Renal pelvis (tissue), 4 donors: Measurements from ENCODE around the gene MAOA. TPM values are rescaled to one million over a fixed set of nuclear protein-coding genes. Genes with fewer than 3 reads are reported as not detected.
"Not testable (repeated sequence)": the region's sequence is repeated elsewhere in the genome, so short reads cannot be mapped to it uniquely, and the experiment has no call there.

Experiments used
- DNase-seq: peaks from one replicate; pipeline ENCODE4 v3.0.0-alpha.2; 2013
- polyA plus RNA-seq, 3 donors: library from polyadenylated mRNA; unstranded; fragments of 120-200 nt; gene quantifications; one replicate each; pipeline ENCODE4 v1.2.1, GENCODE V29; 2013; ENCODE audit not compliant: insufficient read length in 3 of 3

Gene MAOA
- polyA plus RNA-seq, 3 donors: 14.9 to 22.6 (median 17.3) TPM

- no peak for DNase-seq
These were observed 721 bp upstream of the MAOA start for GRCh38 chrX:43655151-43656004.

GRCh38 chrX:43657671-43658070, 1.6 kb downstream of the MAOA start:
- no peak for DNase-seq

- no peak for DNase-seq
These were observed 5.6 kb downstream of the MAOA start for GRCh38 chrX:43661521-43662240.

GRCh38 chrX:43663173-43663572, 7.1 kb downstream of the MAOA start:
- no peak for DNase-seq

- no peak for DNase-seq
These were observed 8.2 kb downstream of the MAOA start for GRCh38 chrX:43664258-43664657.

- no peak for DNase-seq
These were observed 8.6 kb downstream of the MAOA start for GRCh38 chrX:43664708-43665107.

GRCh38 chrX:43666311-43666912, 10.3 kb downstream of the MAOA start:
- no peak for DNase-seq

- not testable (repeated sequence) for DNase-seq
These were observed 20.0 kb downstream of the MAOA start for GRCh38 chrX:43675965-43676628.

GRCh38 chrX:43676971-43677572, 21.0 kb downstream of the MAOA start:
- DNase-seq: peak; percentile 69

GRCh38 chrX:43677993-43678392, 21.9 kb downstream of the MAOA start:
- no peak for DNase-seq

GRCh38 chrX:43679058-43679457, 23.0 kb downstream of the MAOA start:
- no peak for DNase-seq

GRCh38 chrX:43679778-43680177, 23.7 kb downstream of the MAOA start:
- no peak for DNase-seq

GRCh38 chrX:43682726-43683125, 26.6 kb downstream of the MAOA start:
- no peak for DNase-seq

GRCh38 chrX:43685221-43685620, 29.1 kb downstream of the MAOA start:
- DNase-seq: no peak

GRCh38 chrX:43688586-43688985, 32.5 kb downstream of the MAOA start:
- no peak for DNase-seq

- no peak for DNase-seq
These were observed 37.7 kb downstream of the MAOA start for GRCh38 chrX:43693602-43694406.

GRCh38 chrX:43699475-43699874, 43.4 kb downstream of the MAOA start:
- DNase-seq: no peak

GRCh38 chrX:43702079-43702524, 46.0 kb downstream of the MAOA start:
- DNase-seq: no peak

- DNase-seq: no peak
These were observed 46.6 kb downstream of the MAOA start for GRCh38 chrX:43702660-43703059.

GRCh38 chrX:43703211-43703791, 47.2 kb downstream of the MAOA start:
- no peak for DNase-seq
